Tibial nerve (tissue), 3 donors: Measurements from ENCODE around the gene NUP85.

Experiments
- POLR2A ChIP-seq, 2 donors: fragments of 450-650 bp; IDR thresholded peaks; one replicate each; pipeline ENCODE4 v1.6.1; 2017; ENCODE audit warnings: antibody characterized with exemption in 2 of 2, mild to moderate bottlenecking in 2 of 2, moderate library complexity in 2 of 2
- TF ChIP-seq, protein P1 (sequence below), 5 experiments: fragments of 200-600 bp in 3 of 5; fragments of 450-650 bp in 2 of 5; sonication (generic) in 3 of 5; IDR thresholded peaks; one replicate each; pipeline ENCODE4 v1.5.1; 2016 to 2019; ENCODE audit warnings: antibody characterized with exemption in 5 of 5, mild to moderate bottlenecking in 3 of 5, moderate library complexity in 2 of 5

DNA sequence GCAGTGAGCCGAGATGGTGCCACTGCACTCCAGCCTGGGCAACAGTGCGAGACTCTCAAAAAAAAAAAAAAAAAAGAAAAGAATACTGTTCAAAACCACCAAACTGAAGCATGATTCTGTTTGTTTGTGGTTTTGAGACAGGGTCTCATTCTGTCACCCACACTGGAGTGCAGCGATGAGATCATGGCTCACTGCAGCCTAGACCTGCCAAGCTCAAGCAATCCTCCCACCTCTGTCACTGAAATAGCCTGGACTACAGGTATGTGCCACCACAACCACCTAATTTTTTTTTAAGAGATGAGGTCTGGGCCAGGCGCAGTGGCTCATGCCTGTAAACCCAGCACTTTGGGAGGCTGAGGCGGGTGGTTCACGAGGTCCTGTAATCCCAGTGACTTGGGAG is 27.0 kb upstream of the NUP85 start:
- TF ChIP-seq, protein P1, sequence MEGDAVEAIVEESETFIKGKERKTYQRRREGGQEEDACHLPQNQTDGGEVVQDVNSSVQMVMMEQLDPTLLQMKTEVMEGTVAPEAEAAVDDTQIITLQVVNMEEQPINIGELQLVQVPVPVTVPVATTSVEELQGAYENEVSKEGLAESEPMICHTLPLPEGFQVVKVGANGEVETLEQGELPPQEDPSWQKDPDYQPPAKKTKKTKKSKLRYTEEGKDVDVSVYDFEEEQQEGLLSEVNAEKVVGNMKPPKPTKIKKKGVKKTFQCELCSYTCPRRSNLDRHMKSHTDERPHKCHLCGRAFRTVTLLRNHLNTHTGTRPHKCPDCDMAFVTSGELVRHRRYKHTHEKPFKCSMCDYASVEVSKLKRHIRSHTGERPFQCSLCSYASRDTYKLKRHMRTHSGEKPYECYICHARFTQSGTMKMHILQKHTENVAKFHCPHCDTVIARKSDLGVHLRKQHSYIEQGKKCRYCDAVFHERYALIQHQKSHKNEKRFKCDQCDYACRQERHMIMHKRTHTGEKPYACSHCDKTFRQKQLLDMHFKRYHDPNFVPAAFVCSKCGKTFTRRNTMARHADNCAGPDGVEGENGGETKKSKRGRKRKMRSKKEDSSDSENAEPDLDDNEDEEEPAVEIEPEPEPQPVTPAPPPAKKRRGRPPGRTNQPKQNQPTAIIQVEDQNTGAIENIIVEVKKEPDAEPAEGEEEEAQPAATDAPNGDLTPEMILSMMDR (IDR thresholded peaks at IDR 0.05): no peak
- no peak for TF ChIP-seq POLR2A (IDR thresholded peaks at IDR 0.05)
